D721Med (cell line): ENCODE data around the gene CHST11.

ENCODE experiments used
- DNase-seq: peaks from one replicate; pipeline ENCODE4 v3.0.0; 2011; ENCODE audit warnings: low spot score; ENCODE audit not compliant: insufficient read length
- FAIRE-seq: peaks from 2 replicates; lab custom pipeline; 2011; peaks lifted over from hg19 to GRCh38; lab: Jason Lieb, UNC
- TF ChIP-seq, protein P1 (sequence below): IDR thresholded peaks from 2 replicates; pipeline ENCODE4 v1.5.1; 2012; ENCODE audit warnings: mild to moderate bottlenecking, control low read depth; ENCODE audit not compliant: insufficient read depth; ENCODE audit errors: missing control alignments

Gene CHST11

DNA sequence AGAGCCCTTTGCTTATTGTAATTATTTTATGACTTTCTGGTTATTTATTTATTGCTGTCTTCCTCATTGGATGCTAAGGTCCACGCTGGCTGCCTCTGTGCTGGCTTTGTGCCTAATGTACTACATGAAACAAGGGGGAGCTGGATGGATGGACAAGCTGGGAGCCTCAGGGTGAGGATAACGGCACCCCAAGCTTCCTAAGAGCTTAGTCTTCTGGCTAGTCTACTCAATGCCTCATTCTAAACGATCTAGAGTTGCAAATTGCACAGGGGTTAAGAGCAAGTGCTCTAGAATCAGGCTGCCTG lies 172.0 kb downstream of the CHST11 start:
- no peak for FAIRE-seq
- TF ChIP-seq, protein P1, sequence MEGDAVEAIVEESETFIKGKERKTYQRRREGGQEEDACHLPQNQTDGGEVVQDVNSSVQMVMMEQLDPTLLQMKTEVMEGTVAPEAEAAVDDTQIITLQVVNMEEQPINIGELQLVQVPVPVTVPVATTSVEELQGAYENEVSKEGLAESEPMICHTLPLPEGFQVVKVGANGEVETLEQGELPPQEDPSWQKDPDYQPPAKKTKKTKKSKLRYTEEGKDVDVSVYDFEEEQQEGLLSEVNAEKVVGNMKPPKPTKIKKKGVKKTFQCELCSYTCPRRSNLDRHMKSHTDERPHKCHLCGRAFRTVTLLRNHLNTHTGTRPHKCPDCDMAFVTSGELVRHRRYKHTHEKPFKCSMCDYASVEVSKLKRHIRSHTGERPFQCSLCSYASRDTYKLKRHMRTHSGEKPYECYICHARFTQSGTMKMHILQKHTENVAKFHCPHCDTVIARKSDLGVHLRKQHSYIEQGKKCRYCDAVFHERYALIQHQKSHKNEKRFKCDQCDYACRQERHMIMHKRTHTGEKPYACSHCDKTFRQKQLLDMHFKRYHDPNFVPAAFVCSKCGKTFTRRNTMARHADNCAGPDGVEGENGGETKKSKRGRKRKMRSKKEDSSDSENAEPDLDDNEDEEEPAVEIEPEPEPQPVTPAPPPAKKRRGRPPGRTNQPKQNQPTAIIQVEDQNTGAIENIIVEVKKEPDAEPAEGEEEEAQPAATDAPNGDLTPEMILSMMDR, result no peak
- no peak for DNase-seq

DNA sequence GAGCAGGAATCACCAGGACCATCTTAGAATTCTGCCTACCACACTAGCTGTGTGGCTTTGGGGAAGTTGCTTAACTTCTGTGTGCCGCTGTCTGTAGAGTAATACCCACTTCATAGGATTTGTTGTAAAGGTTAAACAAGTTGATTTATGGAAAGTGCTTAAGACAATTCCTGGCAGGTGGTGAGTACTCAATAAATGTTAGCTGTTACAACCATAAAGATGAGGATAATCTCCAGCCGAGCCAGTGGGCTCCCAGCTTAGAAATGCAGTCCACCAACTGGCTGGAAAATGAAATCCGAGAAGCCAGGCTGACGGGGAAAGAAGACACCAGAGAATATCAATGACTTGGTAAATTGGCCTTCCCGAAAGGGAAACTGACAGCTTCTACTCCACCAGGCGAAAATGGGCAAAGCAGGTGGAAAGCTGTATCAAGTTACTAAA lies 173.5 kb downstream of the CHST11 start:
- DNase-seq (peak; percentile 71), FAIRE-seq (peak; percentile 96)
- TF ChIP-seq, protein P1, result no peak

DNA sequence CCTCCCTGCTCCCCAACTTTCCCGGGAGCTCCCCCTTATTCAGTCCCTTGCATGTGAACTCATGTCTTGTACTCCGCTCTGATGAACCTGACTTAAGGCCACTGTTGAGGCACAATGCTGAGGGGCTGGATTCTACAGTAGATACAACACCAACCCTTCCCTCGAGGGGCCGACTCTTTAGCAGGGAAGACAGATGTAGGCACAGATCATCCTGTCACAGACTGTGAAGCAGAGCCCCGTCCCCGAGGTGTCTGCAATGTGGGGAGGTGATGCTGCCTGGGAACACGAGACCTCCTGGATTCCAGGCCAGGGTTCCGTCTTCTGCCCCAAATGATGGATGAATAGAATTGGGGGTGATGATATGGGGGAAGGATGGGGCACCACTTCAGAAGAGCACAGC lies 175.1 kb downstream of the CHST11 start:
- no peak for FAIRE-seq
- TF ChIP-seq, protein P1, result no peak
- DNase-seq, result no peak

DNA sequence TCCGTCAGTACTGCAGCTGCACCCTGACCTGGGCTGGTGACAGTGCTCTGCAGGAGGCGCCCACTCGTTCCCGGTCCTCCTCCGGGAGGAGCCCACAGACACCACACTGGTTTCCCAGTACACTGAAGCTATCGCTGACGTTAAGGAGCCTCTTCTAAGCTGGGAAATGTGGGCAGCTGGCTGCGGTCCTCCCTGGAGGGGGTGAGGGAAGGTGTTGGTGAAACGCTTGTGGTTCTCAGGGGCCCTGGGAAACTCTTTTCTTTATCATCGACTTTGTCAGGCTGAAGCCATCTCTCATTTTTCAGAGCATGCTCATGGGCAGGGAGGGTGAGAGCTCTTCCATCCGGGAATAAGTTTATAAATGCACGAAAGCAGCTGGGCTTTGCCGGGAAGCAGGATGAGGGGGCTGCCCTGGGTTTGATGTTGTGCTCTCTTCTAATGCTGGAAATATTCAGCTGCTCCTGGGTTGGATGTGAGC lies 176.0 kb downstream of the CHST11 start:
- FAIRE-seq, result no peak
- TF ChIP-seq, protein P1, result no peak
- no peak for DNase-seq

DNA sequence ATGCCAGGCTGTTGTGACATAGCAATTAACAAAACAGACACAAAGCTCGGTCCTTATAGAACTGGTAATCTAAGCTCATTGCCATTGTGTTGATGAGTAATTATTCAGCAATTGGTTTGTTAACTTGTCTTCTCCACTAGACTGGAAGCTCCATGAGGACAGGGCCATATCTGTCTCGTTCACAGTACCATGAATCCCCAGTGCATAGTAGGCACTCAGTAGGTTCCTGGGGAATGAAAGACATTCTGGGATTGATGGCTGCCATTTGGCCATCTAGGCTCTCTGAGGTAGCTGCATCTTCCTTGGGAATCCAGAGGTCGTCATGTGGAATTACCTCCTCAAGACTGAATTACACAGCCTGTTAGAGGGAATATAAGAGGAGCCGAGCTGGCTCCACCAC lies 177.3 kb downstream of the CHST11 start:
- TF ChIP-seq, protein P1, result no peak
- no peak for DNase-seq
- FAIRE-seq, result no peak

DNA sequence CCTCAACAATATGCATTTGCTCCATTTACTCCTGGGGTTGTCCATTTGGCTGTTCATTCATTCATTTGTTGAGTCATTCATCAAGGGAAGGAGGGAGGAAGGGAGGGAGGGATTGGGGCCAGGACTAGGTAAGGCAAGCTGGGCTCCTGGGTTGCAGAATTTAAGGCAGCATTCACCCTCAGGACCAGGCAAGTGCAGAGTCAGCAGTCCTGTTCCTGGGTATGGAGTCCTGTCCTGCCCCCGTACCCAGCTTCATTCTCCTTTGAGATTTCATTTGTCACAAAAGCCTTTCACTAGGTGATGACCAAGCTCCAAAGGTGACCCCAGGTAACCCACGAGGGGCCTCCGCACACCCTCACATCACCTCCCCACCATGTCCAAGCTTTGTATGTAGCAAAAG lies 178.1 kb downstream of the CHST11 start:
- DNase-seq (no peak), FAIRE-seq (no peak)
- TF ChIP-seq, protein P1, result no peak

DNA sequence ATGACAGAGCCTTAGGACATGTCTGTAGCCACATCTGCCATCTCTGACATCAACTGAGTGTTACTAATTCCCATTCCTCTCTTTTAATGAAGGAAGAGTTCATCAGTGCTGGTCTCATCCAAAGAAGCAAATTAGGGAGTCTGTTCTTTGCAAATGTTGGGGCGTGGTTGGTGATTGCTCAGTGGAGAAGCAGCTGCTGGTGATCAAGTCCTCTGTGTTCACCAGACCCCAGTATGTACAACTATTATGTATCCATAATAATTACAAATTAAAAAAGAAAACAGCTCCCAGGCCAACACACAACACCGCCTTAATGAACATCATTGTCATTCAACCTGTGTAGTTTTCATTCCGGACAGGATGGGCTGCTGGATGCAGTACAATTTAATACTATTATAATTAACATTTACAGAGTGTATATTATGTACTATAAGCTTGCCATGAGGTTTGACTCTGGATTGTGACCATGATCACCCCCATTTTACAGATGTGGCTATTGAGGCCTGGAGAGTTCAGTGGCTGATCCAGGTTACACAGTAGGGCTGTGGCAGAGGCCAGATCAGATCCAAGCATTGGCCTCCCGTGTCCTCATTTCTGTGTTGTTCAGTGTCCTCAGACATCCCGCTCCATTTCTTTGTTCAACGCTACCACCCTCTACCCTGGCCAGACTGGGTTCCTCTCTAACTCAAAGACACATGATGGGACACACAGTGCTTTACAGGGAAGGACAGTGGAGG lies 179.0 kb downstream of the CHST11 start:
- TF ChIP-seq, protein P1, result no peak
- no peak for FAIRE-seq
- DNase-seq, result no peak
